ENCODE measurements around the gene URM1. TPM values are rescaled to one million over a fixed set of nuclear protein-coding genes. Genes with fewer than 3 reads are reported as not detected.
A peak's percentile ranks its signal among the peaks of the same experiment; 100 is the strongest.

Gene URM1
- total RNA-seq, 4 donors from 2014 or later, result 24.7 to 37.5 (median 27.9) TPM

DNA sequence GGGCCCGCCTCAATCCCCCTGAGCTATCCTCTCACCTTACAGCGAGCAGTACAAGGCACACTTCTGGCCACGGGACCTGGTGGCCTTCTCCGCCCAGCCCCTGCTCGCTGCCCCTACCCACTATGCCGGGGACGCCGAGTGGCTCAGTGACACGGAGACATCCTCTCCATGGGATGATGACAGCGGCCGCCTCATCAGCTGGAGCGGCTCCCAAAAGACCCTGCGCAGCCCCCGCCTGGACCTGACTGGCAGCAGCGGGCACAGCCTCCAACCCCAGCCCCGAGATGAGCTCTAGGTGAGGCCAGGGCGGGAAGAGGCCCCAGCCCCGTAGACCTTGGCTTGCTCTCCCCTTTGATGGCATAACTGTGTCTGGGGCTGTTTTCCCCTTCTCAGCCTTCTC lies 64.4 kb downstream of the URM1 start:
- H3K36me3 ChIP-seq, result no peaks in the 10 kb centered on the region
- WGBS, 2 donors (ENCODE audit: low coverage in 1 of 2), result 87% methylated on average over 18 of the region's 18 CpGs; no CpG with 5 or more reads in 1 of the 2 donors
- no peak for TF ChIP-seq EP300 (IDR thresholded peaks at IDR 0.05; ENCODE audit: low read depth)
- TF ChIP-seq, protein P1, sequence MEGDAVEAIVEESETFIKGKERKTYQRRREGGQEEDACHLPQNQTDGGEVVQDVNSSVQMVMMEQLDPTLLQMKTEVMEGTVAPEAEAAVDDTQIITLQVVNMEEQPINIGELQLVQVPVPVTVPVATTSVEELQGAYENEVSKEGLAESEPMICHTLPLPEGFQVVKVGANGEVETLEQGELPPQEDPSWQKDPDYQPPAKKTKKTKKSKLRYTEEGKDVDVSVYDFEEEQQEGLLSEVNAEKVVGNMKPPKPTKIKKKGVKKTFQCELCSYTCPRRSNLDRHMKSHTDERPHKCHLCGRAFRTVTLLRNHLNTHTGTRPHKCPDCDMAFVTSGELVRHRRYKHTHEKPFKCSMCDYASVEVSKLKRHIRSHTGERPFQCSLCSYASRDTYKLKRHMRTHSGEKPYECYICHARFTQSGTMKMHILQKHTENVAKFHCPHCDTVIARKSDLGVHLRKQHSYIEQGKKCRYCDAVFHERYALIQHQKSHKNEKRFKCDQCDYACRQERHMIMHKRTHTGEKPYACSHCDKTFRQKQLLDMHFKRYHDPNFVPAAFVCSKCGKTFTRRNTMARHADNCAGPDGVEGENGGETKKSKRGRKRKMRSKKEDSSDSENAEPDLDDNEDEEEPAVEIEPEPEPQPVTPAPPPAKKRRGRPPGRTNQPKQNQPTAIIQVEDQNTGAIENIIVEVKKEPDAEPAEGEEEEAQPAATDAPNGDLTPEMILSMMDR (IDR thresholded peaks at IDR 0.05), result no peak
- no peak for TF ChIP-seq POLR2AphosphoS5 (IDR thresholded peaks at IDR 0.05)
- no peak for TF ChIP-seq POLR2A (IDR thresholded peaks at IDR 0.05)
- no peaks in the 10 kb centered on the region for H3K27me3 ChIP-seq
- no peak for DNase-seq
- intact Hi-C loops (cut with DNase I; ENCODE audit: low total_unique reads), result no loop called here
- H3K9me3 ChIP-seq, result no peaks in the 10 kb centered on the region
- no peak overlapping the region for H3K27ac ChIP-seq
- H3K4me3 ChIP-seq, result no peak overlapping the region
- in situ Hi-C loops (cut with MboI; ENCODE audit: low pct_ligation_motif_present in 1 of 4, low pct_unique_long_range_greater_than_20kb in 1 of 4, low sequenced_read_pairs in 3 of 4), result no loop called here
- H3K4me1 ChIP-seq, result no peaks in the 10 kb centered on the region

DNA sequence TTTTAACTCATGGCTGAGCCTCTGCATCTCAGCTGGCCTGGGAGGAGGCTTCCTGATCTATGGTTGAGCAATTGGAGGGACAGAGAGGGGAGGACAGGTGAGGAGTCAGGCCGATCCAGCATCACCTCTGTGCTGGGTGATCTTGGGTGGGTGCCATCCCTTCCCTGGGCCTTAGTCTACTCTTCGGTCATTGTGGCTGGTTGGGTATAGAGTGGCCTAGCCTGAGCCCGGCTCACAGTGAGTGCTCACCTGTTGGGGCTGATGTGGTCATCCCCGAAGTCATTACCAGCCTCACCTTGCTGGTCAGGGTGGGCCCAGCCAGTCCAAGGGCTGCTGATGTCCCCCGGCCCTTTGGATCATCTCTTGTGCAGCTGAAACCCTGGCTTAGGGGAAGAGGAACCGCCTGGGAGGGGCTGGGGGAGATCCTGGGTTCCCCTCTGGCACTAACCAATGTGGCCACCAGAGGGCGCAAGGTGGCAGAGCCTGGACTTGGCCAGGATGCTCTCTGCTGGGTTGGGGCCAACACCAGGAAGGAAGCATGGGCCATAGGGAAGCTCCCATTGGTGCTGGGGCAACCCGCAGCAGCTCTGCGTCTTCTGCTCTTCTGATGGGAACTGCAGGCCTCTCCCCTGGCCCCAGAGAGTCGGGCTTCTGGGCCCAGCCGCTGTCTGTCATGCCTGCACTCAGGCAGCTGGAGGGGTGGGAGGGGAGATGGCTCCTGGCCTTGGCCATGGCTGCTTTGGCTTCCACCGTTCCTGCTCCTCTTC lies 67.4 kb downstream of the URM1 start:
- Histone ChIP-seq H3K9me3 (no peaks in the 10 kb centered on the region), H3K36me3 (no peaks in the 10 kb centered on the region), H3K4me1 (no peaks in the 10 kb centered on the region), H3K27ac (no peak overlapping the region), H3K4me3 (no peak overlapping the region), H3K27me3 (no peaks in the 10 kb centered on the region)
- in situ Hi-C loops (cut with MboI; ENCODE audit: low pct_ligation_motif_present in 1 of 4, low pct_unique_long_range_greater_than_20kb in 1 of 4, low sequenced_read_pairs in 3 of 4) (no loop called here), intact Hi-C loops (cut with DNase I; ENCODE audit: low total_unique reads) (no loop called here)
- 20% methylated on average over 11 of the region's 12 CpGs; no CpG with 5 or more reads in 1 of the 2 donors for WGBS, 2 donors (ENCODE audit: low coverage in 1 of 2)
- TF ChIP-seq EP300 (IDR thresholded peaks at IDR 0.05; ENCODE audit: low read depth) (no peak), POLR2AphosphoS5 (IDR thresholded peaks at IDR 0.05) (peak in 2 of 3 donors; percentile 63 to 70)
- TF ChIP-seq, protein P1 (IDR thresholded peaks at IDR 0.05), result peak; percentile 91 to 97 (median 93)
- peak; percentile 88 for DNase-seq

DNA sequence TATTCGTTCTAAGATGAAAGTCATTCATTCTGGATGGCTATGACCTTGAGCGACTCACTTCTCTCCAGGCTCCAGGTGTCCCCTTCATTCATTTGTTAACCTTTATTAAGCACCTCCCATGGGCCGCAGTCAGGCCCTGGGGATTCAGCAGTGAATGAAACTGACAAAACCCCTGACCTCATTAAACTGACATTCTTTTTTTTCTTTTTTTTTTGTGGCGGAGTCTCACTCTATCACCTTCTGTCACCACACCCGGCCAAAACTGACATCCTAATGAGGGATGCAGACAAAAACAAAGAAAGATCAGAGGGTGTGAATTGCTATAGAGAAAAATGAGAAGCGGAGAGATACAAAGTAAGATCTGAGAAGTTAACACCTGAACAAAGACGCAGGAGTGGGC lies 68.1 kb downstream of the URM1 start:
- no peaks in the 10 kb centered on the region for H3K27me3 ChIP-seq
- 85 to 89% methylated on average over 4 to 7 of the region's 7 CpGs for WGBS, 2 donors (ENCODE audit: low coverage in 1 of 2)
- no peaks in the 10 kb centered on the region for H3K4me1 ChIP-seq
- TF ChIP-seq POLR2A (IDR thresholded peaks at IDR 0.05), result no peak
- TF ChIP-seq, protein P1 (IDR thresholded peaks at IDR 0.05), result no peak
- no peak for TF ChIP-seq POLR2AphosphoS5 (IDR thresholded peaks at IDR 0.05)
- no peak for TF ChIP-seq EP300 (IDR thresholded peaks at IDR 0.05; ENCODE audit: low read depth)
- intact Hi-C loops (cut with DNase I; ENCODE audit: low total_unique reads), result no loop called here
- no peak overlapping the region for H3K4me3 ChIP-seq
- DNase-seq, result no peak
- H3K36me3 ChIP-seq, result no peaks in the 10 kb centered on the region
- H3K9me3 ChIP-seq, result no peaks in the 10 kb centered on the region
- H3K27ac ChIP-seq, result no peak overlapping the region
- in situ Hi-C loops (cut with MboI; ENCODE audit: low pct_ligation_motif_present in 1 of 4, low pct_unique_long_range_greater_than_20kb in 1 of 4, low sequenced_read_pairs in 3 of 4), result no loop called here

Other genes with a start within 250 kb of the URM1 start
- gene PTGES2, start 243.6 kb upstream of the URM1 start, total RNA-seq, result 100 to 1,000 TPM; 109 to 434 (median 164) TPM
- gene LCN2, start 221.9 kb upstream of the URM1 start, total RNA-seq, result 100 to 1,000 TPM in 1 of 4 donors, 10 to 100 TPM in 2, 1 to 10 TPM in 1; 8.6 to 115 (median 37.3) TPM
- gene BBLN, start 211.1 kb upstream of the URM1 start, total RNA-seq, result 100 to 1,000 TPM in 3 of 4 donors, 10 to 100 TPM in 1; 97.3 to 178 (median 149) TPM
- gene CIZ1, start 179.8 kb upstream of the URM1 start, total RNA-seq, result 100 to 1,000 TPM in 1 of 4 donors, 10 to 100 TPM in 3; 59.9 to 211 (median 73.0) TPM
- 10 to 100 TPM in 2 of 4 donors, 1 to 10 TPM in 2; 7.5 to 41.8 (median 14.3) TPM for gene DNM1, start 168.0 kb upstream of the URM1 start, total RNA-seq
- gene GOLGA2, start 95.4 kb upstream of the URM1 start, total RNA-seq, result 100 to 1,000 TPM in 1 of 4 donors, 10 to 100 TPM in 3; 69.9 to 206 (median 75.5) TPM
- 10 to 100 TPM in 2 of 4 donors, 1 to 10 TPM in 1, not detected in 1; 7.8 to 20.8 (median 20.8) TPM for gene SWI5, start 95.1 kb upstream of the URM1 start, total RNA-seq
- gene TRUB2, start 48.9 kb upstream of the URM1 start, total RNA-seq, result 10 to 100 TPM in 3 of 4 donors, 1 to 10 TPM in 1; 6.0 to 47.0 (median 12.5) TPM
- 100 to 1,000 TPM in 3 of 4 donors, 10 to 100 TPM in 1; 90.8 to 117 (median 109) TPM for gene COQ4, start 48.5 kb upstream of the URM1 start, total RNA-seq
- 10 to 100 TPM; 26.3 to 92.4 (median 44.2) TPM for gene SLC27A4, start 30.8 kb upstream of the URM1 start, total RNA-seq
- gene CERCAM, start 49.5 kb downstream of the URM1 start, total RNA-seq, result 10 to 100 TPM in 1 of 4 donors, 1 to 10 TPM in 3; 4.5 to 19.7 (median 7.8) TPM
- gene ODF2, start 84.6 kb downstream of the URM1 start, total RNA-seq, result 10 to 100 TPM; 13.2 to 62.3 (median 19.8) TPM
- gene GLE1, start 133.3 kb downstream of the URM1 start, total RNA-seq, result 100 to 1,000 TPM in 1 of 4 donors, 10 to 100 TPM in 3; 24.3 to 120 (median 58.7) TPM
- 100 to 1,000 TPM; 234 to 464 (median 328) TPM for gene SPTAN1, start 181.2 kb downstream of the URM1 start, total RNA-seq

Data from transverse colon (tissue), 4 donors.